Measurements from ENCODE around the gene MAT2B. TPM values are rescaled to one million over a fixed set of nuclear protein-coding genes. Genes with fewer than 3 reads are reported as not detected.
A peak's percentile ranks its signal among the peaks of the same experiment; 100 is the strongest.

MAT2B gene
- total RNA-seq, 1 experiment from 2014 or later = 48.4 TPM

DNA sequence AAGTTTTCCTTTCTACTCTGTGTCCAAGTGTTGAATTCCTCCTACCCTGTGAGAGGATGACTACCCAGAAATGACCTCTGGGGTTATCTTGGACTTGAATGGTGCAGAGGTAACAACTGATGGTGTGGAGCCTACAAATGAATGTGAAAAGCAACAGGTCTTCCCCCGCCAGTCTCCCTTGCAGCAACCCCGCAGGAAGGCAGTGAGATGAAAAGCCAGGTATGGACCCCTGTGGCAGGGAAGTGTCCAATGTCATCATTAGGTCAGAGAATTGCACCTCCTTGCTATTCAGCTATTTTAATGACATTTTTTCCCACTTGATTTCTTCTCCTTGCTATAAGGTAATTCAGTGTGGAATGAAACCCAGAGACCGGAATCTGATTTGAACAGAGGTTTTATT, 58.5 kb downstream of the MAT2B start:
- Histone ChIP-seq H3K14ac (ENCODE audit: insufficient read depth, low read length) (no peak overlapping the region), H4K91ac (ENCODE audit: insufficient read length, low read depth, low read length) (no peak overlapping the region), H4K5ac (ENCODE audit: insufficient read length, low read depth, low read length) (no peak overlapping the region), H3K23me2 (ENCODE audit: insufficient read length, low read depth, low read length, poor library complexity, severe bottlenecking) (peaks cover 10% of the 10 kb centered on the region), H3K79me2 (ENCODE audit: insufficient read depth, low read length) (no peaks in the 10 kb centered on the region), H2AK5ac (ENCODE audit: insufficient read length, low read length) (no peak overlapping the region), H2BK12ac (ENCODE audit: insufficient read length, low read depth, low read length) (no peak overlapping the region), H3K79me1 (ENCODE audit: insufficient read depth, low read depth, low read length, poor library complexity, severe bottlenecking) (no peaks in the 10 kb centered on the region), H3K9ac (ENCODE audit: extremely low read depth, insufficient read length, low read length) (no peak overlapping the region), H3T11ph (ENCODE audit: low read length) (no peak overlapping the region), H3K4me1 (ENCODE audit: insufficient read depth, low read length) (peaks cover 7% of the 10 kb centered on the region; the same call in 1 of the 2 replicates), H3K9me3 (ENCODE audit: control insufficient read depth, low read depth, low read length) (no peaks in the 10 kb centered on the region), H3K18ac (ENCODE audit: insufficient read length, low read depth, low read length) (no peak overlapping the region), H3K4me2 (ENCODE audit: insufficient read depth, insufficient read length, low read length) (peak overlapping the region; percentile 46), H3K56ac (ENCODE audit: insufficient read length, low read depth, low read length) (no peak overlapping the region), H3K23ac (ENCODE audit: insufficient read length, low read depth, low read length) (no peak overlapping the region), H2BK20ac (ENCODE audit: low read depth, low read length, poor library complexity, severe bottlenecking) (no peak overlapping the region), H2BK15ac (ENCODE audit: low read depth, low read length) (no peak overlapping the region), H3K27ac (ENCODE audit: insufficient read length, low read depth, low read length) (no peak overlapping the region), H2BK5ac (ENCODE audit: insufficient read length, low read length) (no peak overlapping the region), H3K27me3 (ENCODE audit: insufficient read depth, low read length) (no peaks in the 10 kb centered on the region; the same call in 1 of the 2 replicates), H2AFZ (ENCODE audit: low read length) (no peak overlapping the region), H3K4ac (ENCODE audit: low read depth, low read length) (no peak overlapping the region), H4K8ac (replicated peaks; ENCODE audit: insufficient read length, low read depth, low read length) (no peak overlapping the region), H2BK120ac (ENCODE audit: low read depth, low read length, poor library complexity, severe bottlenecking) (no peak overlapping the region), H4K20me1 (ENCODE audit: control insufficient read depth, insufficient read depth, insufficient read length) (no peaks in the 10 kb centered on the region)
- peaks cover 46 to 47% of the 10 kb centered on the region in 2 experiments for H3K4me1 Mint-ChIP-seq
- H3K27me3 Mint-ChIP-seq (ENCODE audit: low read depth) = peaks cover 40% of the 10 kb centered on the region
- no peak overlapping the region; a peak in 1 of 7 replicates for H3K27ac Mint-ChIP-seq
- H3K9me3 Mint-ChIP-seq = no peaks in the 10 kb centered on the region
- no peak for TF ChIP-seq CTCF (conservative IDR thresholded peaks at IDR 0.05)
- no CpG with 5 or more reads among the region's 3 CpGs for WGBS (ENCODE audit: extremely low coverage, insufficient read length, low lambda C conversion rate)
- DNase-seq = peak; percentile 39
- peaks cover 0 to 2% (median 0%) of the 10 kb centered on the region in 3 experiments; a peak in 1 of 7 replicates for H3K36me3 Mint-ChIP-seq (ENCODE audit: insufficient read depth in 1 of 3, low read depth in 3 of 3)
- no peak overlapping the region for H3K4me3 Mint-ChIP-seq

All from H9 (cell line).